Left kidney (tissue), 2 donors: ENCODE results near the gene SYNGR4. TPM values are rescaled to one million over a fixed set of nuclear protein-coding genes. Genes with fewer than 3 reads are reported as not detected.

Source experiments
- DNase-seq: peaks from one replicate; pipeline ENCODE4 v3.0.0-alpha.2; 2013
- polyA plus RNA-seq: library from polyadenylated mRNA; unstranded; fragments of 120-200 nt; gene quantifications from one replicate; pipeline ENCODE4 v1.2.1, GENCODE V29; 2013; ENCODE audit not compliant: insufficient read length

SYNGR4 gene
- polyA plus RNA-seq, 1 donor: not detected

GRCh38 chr19:48396016-48396823, 32.1 kb downstream of the SYNGR4 start:
- no peak for DNase-seq

DNA sequence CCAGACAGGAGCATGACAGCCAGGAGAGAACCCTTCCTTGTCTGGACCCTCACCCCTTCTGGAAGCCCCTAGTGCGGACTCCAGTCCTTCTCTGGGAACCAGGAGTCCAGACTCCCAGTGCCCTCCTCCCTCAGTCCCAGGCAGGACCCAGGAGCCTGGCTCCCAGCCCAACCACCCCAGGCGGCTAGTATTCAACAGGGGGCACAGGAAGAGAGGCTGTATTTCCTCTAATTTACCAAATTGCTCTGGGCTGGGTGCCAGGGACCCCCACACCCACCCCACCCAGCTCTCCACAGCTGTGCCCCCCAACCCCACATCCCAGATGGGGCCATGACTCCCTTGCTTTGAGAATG, 32.6 kb downstream of the SYNGR4 start:
- no peak for DNase-seq

GRCh38 chr19:48397263-48398101, 33.3 kb downstream of the SYNGR4 start:
- no peak for DNase-seq

DNA sequence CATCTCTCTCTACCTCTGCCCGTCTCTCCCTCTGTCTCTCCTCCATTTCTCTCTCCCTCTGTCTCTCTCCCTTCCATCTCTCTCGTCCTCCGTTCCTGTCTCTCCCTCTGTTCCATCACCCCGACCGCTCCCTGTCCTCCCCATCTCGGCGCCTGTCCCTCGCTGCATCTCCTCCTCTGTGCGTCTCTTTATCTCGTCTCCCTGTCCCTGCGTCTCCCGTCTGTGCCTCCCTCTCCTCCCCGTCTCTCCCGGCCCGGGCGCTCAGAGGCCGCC, 33.9 kb downstream of the SYNGR4 start:
- no peak for DNase-seq

- no peak for DNase-seq
Observed at GRCh38 chr19:48398375-48399235, 34.4 kb downstream of the SYNGR4 start.

- DNase-seq: no peak
Observed at GRCh38 chr19:48400018-48400742, 36.0 kb downstream of the SYNGR4 start.

GRCh38 chr19:48401287-48401686, 37.1 kb downstream of the SYNGR4 start:
- no peak for DNase-seq

GRCh38 chr19:48403606-48404005, 39.4 kb downstream of the SYNGR4 start:
- DNase-seq: no peak

- DNase-seq: no peak
Observed at GRCh38 chr19:48405010-48405659, 41.0 kb downstream of the SYNGR4 start.

GRCh38 chr19:48405850-48406249, 41.7 kb downstream of the SYNGR4 start:
- DNase-seq: no peak

- DNase-seq: no peak
Observed at GRCh38 chr19:48413879-48414587, 49.9 kb downstream of the SYNGR4 start.

DNA sequence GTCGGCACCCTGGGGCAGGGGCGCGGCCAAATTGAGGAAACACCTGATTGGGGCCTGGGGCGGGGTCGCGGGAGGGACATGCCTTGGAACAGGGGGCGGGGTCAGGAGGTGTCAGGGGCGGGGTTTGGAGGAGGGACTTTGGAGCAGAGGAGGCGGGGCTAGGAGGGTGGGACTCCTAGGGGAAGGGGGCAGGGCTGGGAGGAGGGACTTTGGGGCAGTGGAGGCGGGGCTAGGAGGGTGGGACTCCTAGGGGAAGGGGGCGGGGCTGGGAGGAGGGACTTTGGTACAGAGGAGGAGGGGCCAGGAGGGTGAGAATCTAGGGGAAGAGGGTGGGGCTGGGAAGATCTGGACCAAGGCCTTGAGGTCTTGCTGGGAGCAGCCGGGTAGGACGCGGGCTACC, 51.2 kb downstream of the SYNGR4 start:
- no peak for DNase-seq

DNA sequence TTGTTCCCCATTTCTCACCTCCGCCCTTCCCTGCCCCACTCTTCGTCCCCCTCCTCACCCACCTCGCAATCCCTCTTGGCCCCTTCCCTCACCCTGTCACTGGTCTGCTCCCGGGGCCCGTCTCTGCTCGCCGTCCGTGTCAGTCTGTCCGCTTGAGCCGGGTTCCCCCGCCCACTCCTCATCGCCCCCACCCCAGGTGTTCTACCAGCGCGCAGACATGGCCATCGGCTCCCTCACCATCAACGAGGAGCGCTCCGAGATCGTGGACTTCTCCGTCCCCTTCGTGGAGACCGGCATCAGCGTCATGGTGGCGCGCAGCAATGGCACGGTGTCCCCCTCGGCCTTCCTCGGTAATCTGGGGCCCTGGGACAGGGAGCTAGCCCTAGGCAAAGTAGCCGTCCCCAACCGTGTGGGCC, 51.6 kb downstream of the SYNGR4 start:
- no peak for DNase-seq

- DNase-seq: no peak
Observed at GRCh38 chr19:48417421-48417820, 53.3 kb downstream of the SYNGR4 start.

DNA sequence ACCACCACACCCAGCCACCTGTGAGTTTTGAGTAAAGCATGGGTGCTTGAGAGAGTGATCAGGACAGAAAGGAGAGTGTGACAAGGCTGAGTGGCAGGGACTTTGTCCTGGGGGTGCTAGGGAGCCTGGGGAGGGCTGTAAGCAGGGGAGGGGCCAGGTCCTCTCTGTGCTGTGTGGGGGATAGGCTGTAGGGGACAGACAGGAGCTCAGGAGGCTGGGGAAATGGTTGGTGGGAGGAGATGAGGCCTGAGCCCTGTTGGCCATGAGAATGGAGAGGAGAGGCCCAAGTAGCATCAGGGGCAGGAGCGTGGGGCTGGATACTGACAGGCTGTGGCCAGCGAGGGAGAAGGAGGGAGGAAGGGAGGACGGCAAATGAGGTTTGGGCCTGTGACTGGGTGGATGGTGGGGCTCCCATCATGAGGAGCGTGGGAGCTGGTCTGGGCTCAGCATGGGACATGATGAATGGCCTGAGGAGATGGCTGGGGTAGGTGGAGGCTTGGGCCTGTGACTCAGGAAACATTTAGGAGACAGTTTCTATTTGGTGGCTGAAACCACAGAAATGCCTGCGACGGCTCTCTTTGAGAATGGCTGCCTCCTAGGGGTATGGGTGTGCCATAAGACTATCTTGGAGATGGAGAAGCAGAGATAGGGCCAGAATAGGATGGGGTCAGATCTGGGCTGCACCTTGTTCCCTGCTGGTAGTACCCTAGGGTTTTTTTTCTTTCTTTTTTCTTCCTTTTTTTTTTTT, 54.3 kb downstream of the SYNGR4 start:
- DNase-seq: no peak

- DNase-seq: no peak
Observed at GRCh38 chr19:48419158-48419920, 55.2 kb downstream of the SYNGR4 start.

- DNase-seq: no peak
Observed at GRCh38 chr19:48421548-48421947, 57.4 kb downstream of the SYNGR4 start.

DNA sequence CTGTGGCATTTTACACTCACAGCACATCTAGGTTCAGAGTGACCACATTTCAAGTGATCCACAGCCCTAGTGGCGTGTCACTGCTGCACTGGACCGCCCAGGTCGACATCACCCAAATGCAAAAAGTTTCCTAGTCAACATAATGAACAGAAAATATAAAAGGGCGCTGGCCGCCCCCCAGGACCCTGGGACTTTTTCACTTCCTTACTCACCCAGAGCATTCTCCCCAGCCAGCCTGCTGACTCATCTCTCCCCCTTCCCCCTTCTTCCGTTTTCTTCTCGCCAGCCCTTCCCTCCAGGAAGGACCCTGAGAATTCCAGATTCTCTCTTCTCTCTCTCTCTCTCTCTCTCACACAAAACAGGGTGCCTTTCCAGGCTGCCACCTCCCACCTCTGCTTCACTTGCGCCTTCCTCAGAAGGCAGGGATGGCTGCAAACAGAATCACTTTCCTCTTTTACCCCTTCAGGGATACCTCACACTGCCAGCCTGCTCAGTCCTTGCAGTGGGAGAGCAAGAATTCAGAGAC, 60.6 kb downstream of the SYNGR4 start:
- DNase-seq: no peak
